HG03520 (cell line): ENCODE results near the gene SERGEF.
"Not testable (repeated sequence)": the region's sequence is repeated elsewhere in the genome, so short reads cannot be mapped to it uniquely, and the experiment has no call there.

Experiments
- ATAC-seq: cut with Tn5 transposase; IDR thresholded peaks from one replicate; pipeline ENCODE4 v1.9.1; 2021; ENCODE audit warnings: mild to moderate bottlenecking, moderate library complexity; ENCODE audit not compliant: unreplicated experiment

Gene SERGEF

DNA sequence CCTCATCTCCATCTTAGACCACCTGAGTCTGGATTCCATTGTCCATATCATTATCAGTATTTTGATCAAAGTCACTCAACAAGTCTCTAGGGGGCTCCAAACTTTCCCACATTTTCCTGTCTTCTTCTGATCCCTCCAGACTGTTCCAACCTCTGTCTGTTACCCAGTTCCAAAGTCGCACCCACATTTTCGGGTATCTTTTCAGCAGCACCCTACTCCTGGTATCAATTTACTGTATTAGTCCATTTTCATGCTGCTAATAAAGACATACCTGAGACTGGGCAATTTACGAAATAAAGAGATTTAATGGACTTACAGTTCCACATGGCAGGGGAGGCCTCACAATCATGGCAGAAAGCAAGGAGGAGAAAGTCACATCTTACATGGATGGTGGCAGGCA, 144.4 kb downstream of the SERGEF start:
- ATAC-seq: not testable (repeated sequence)

DNA sequence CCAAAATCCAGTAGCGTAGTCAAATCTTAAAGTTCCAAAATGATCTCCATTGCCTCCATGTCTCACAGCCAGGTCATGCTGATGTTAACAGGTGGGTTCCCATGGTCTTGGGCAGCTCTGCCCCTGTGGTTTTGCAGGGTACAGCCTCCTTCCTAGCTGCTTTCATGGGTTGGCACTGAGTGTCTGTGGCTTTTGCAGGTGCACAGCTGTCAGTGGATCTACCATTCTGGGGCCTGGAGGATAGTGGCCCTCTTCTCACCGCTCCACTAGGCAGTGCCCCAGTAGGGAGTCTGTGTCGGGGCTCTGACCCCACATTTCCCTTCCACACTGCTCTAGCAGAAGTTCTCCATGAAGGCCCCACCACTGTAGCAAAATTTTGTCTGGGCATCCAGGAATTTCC, 145.5 kb downstream of the SERGEF start:
- ATAC-seq: no peak

DNA sequence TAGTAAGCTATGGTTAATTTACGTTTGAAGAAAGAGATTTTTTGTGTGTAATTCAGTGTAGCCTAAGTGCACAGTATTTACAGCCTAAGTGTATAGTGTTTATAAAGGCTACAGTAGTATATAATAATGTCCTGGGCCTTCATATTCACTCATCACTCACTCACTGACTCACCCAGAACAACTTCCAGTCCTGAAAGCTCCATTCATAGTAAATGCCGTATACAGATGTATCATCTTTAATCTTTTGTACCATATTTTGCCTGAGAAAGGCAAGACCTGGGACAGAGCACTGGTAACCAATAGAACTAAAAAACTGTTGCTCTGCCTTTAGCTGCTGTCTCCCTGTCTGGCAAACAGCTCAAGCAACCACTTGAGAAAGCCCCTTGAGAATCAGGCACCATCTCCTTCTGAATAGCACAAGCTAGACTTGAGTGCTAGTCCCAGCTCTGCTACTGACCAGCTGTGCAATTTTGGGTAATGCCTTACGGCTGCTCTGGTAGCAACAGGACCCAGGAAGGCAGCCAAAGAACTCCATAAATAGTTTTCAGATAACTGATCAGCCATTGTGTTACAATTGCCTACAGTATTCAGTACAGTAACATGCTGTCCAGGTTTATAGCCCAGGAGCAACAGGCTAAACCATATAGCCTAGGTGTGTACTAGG, 146.9 kb downstream of the SERGEF start:
- ATAC-seq: no peak

DNA sequence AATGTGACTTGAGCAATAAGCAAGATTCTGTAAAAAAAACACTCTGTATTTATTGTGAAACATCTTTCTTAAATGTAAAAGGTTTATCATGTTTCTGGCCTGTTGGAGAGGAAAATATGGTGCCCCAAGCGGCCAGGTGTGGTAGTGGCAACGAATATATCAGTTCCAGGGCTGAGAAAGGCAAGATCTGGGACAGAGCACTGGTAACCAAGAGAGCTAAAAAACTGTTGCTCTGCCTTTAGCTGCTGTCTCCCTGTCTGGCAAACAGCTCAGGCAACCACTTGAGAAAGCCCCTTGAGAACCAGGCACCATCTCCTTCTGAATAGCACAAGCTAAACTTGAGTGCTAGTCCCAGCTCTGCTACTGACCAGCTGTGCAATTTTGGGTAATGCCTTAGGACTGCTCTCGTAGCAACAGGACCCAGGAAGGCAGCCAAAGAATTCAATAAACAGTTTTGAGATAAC, 148.3 kb downstream of the SERGEF start:
- ATAC-seq: no peak

DNA sequence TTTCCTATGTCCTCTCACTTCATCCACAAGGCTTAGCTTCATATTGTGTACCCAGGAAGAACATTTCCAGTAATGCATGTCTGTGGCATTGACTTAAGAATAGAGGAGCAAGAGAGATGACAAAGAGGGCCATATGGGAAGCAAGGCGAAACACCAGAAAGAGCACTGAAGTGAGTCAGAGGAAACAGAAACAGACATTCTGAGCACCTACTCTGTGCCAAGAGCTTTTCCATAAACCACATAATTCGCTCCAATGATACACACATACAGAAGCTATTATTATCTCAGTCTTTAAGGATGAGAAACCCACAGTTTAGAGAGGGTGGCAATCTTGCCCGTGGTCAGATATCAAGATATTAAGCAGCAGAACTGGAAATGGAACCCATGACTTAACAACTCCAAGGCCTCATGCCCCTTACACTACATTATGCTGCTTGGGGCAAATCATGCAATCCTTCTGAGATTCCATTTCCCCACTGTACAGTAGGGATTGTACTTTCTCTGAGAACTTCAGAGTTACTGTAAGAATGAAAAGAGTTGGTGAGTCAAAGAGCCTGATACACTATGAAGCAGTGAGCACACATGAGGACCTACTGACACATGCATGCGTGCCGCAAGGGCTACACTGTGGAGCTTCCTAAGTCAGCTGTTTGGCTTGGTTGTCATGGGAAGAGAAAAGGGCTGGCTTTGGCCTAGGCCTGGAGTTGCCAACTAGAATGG, 151.7 kb downstream of the SERGEF start:
- ATAC-seq: no peak

DNA sequence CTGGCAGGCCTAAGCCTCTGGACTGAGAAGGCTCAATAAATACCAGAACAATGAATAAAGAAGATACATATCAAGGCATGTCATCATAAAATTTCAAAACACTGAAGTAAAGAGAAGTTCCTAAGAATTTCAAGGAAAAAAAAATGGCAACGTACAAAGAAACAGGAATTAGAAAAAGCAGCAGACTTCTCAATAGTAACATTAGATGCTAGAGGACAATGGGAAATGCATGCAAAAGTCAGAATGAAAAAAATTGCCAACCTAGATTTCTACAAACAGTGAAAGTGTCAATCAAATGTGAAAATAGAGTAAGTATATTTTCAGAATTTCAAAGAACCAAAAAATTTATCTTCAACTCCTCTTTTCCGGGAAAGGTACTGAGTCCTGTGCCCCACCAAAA, 153.3 kb downstream of the SERGEF start:
- no peak for ATAC-seq

DNA sequence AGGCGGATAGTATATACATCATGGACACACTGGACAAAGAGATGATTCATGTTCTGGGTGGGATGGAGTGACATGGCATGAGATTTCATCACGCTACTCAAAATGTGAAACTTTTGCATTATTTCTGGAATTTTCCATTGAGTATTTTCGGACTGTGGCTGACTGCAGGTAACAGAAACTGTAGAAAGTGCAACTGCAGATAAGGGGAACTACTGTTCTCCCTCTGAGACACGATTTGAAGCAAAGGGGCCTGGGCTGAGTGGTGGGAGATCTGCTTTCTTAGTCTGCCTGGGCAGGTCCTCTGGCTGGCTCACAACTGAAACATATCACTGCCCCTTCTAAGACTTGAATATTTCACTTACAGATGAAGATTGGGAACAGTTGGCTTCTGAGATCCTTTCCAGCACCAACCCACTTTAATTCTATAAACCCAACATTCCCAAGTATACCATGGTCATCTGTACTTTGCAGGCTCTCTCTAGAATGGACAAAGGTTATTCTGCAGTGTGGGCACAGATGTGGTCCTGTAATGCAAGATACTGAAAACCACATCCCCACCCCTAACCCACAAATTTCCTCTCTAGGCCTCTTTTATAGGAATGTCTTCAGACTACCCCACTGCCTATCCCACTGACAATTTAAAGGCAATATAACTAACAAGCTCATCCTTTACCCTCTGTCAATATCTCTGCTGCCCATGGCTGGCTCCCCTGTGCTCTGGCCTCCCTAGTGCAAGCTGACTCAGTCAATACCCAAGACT, 157.1 kb downstream of the SERGEF start:
- ATAC-seq: no peak

DNA sequence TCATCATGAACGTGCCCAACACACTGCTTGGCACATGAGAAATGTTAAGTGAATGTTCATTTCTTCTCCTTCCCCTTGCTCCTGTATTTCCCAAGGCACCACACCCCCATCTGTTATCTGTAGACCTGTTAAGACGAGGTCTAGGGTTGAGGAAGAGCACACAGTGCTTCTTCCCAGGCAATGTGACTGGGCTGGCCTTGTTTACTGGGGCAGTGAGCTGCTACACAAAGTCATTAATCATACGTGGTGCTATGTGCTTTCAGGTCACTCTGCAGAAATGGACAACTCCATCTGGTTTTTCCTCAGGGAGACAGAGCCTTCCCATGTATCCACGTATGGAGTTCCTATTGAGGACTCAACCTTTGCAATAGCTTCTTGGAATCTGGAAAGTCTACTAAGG, 159.6 kb downstream of the SERGEF start:
- no peak for ATAC-seq

DNA sequence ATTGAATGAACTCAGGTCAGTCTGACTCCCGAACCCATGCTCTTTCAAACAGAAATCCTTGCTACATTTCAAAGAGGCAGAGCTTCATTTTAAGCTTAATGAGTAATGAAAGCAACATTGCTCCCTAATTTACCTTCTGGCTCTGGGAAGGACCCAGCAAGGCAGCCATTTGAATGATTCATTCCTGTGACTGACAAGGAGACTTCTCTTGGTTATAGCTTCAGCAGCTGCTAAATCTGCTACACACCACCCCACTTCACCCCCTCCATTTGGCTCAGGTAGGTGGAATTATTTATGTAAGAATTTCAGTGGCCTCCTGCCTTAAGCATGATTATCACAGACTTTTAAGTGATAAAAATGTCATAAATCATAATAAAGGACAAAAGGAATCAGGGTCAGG, 160.6 kb downstream of the SERGEF start:
- ATAC-seq: no peak

DNA sequence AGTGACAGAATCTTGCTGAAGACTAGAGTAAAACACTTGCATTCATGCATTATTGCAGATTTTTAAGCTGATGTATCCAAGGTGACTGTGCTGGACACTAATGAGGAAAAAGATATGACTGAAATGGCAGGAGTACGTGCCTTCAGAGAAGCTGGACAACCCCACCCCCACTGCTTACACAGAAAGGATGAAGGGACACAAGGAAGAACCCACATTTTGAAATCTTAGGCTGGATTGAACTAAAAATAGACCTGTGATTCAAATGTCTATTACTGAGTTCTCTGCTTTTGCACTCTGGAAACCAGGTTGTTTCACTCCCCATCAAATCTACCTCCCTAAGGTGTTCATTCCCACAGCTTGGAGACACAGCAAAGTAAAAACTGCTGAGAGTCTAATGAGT, 161.2 kb downstream of the SERGEF start:
- no peak for ATAC-seq

DNA sequence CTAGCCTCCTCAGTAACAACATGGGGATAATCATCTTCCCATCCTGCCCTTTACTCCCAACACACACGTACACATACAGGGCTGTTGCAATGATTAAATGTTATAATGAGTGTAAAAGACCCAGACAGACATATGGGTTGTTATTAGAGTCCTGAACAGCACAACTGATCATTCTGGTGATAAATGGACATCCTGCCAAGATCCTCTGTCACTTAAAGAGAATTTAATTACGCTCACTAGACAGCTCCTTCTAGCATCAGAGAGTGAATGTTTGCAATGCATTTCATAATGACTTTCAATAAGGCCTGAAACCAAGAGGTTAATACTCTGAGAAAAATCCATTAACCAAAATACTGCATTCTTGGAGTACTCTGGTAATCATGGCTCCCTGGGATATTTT, 162.5 kb downstream of the SERGEF start:
- no peak for ATAC-seq

DNA sequence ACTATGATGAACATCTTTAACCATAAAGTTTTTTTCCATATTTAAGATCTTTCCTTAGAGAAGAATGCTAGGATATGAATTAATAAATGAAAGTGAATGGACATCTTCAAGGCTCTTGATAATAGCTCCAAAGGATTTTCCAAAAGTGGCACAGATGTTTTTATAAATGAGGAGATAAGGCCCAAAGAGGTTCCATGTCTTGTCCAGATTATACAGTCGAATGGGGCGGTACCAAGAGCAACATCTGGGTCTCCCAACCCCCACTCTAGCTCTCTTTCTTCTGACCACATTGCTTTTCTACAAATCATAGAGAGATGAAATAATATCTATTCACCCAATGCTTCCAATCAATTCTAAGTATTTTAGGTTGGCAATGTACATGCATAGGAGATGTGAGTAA, 164.1 kb downstream of the SERGEF start:
- ATAC-seq: no peak

DNA sequence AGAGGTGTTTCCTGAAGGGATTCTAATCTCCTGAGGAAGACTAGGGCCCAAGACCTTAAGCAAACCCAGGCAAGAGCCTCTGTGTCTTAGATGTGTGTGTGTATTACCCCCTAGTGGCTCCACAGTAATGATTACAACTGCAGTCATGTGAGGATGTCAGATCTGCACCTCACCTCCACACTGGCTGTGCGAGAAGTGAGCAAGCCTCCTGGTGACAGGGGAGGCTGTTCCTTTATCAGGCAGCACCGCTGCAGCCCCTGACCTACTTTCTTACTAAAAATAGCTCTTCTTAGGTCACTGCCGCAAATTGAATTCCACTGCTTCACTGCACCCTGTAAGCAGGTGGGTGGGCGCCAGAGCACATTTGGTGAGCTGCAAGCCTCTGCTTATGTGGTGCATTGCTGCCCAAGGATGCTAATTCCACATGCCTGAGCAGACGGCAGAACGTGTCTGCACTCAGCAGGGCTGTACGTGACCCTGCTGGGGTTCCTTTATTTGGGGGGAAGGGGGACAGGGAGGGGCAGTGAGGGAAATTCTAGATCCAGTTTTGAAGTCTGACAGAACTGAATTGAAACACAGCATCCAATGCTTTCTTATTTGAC, 165.9 kb downstream of the SERGEF start:
- peak; percentile 44 for ATAC-seq

DNA sequence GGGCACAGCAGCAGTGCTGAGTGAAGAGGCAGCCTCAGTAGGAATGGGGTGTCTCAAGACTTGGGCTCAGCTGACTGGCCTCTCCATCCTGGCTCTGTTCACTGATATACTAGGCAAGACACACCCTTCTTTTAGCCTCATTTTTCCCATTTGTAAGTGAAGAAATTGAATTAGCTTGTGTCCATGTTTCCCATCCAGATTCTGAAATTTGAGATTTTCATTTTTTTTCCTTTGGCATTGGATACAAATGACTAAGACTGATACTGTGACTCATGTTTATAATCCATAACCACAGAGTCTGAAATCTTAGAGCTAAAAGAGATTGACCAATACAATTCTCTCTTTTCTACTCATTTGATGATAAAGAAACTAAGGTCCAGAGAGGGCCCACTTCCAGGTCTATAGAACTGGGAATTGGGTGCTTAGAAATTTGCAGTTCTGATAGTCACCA, 167.4 kb downstream of the SERGEF start:
- no peak for ATAC-seq

DNA sequence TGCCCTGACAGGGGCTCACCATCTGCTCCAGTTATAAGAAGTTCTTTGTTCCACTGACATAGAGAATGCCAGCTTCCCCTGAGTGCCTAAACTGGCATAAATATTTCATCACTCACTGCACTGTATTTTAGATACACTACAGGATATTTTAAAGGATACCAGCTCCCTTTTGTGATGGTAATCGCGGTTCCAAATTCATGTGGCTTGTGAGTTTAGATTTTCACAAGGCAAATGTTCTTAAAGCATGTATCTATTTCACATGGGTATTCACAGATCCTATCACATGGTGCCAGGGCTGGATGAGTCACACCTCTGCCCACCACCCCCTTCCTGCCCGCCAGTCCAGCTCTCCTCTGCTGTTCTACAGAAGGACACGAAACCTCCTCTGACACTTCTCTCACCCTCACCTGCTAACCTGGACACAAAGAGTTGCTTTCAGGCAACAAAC, 172.7 kb downstream of the SERGEF start:
- ATAC-seq: no peak

DNA sequence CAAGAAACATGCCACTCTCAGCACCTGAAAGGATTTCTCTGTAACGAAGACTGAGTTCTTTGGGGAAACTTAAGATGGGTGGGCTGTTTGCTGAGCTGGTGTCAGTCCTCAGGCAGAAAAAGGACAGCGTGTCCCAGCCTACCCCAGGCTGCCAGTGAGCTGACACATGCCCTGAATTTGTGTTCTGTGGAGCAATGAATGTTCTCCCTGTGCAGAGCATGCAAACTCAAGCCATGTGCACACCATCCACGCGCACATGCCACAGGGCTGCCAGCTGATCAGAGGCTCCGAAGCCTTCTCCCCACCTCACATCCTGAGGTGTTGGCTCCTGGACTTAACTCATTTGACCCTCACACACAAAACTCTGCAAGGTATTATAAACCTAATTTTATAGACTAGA, 173.4 kb downstream of the SERGEF start:
- no peak for ATAC-seq

DNA sequence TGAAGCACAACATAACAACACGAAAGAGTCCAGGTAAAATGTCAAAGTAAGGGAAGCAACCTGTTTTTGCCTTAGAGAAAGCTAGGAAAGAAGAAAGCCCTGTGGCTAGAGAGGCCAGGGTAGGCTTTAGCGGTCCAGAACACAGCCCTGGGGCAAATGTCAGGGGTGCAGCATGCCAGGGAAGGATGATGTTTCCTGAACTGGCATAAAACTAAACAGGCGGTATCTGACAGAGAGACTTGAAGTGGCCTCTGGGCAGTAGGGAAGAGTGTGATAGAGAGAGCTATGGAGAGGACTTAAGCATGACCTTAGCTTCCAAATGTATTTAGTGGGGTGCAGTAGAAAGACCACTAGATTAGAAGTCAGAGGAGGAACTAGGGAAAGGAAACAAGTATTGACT, 174.7 kb downstream of the SERGEF start:
- no peak for ATAC-seq

DNA sequence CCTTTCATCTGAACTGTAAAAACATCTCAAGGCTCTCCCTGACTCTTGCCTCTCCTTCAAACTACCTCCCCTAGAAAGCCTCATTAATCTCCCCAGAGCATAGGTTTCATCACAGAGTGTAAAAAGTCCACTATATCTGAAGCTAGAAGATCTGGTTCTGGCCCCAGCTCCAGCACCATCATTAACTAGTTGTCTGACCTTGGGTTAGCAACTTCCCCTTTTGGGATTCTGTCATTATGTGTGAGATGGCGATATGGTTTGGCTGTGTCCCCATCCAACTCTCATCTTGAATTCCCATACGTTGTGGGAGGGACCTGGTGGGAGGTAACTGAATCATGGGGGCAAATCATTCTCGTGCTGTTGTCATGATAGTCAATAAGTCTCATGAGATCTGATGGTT, 181.0 kb downstream of the SERGEF start:
- ATAC-seq: no peak

DNA sequence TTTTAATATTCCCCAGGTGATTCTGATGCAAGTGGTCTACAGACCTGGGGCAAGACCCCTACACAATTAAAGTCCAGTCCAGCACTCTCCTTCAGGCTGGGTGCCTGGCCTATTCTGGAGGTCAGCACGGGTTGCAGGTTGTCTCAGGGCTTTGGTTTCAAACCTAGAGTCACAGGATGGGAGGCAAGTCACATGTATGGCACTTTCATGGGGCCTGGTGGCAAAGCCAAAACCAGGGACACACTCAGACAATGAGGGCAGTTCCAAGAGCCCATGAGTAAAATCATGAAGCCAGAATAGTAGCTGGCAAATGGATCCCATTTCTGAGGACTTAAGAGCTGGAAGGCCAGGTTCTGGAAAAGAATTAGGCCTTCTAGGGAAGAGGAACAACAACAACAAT, 181.6 kb downstream of the SERGEF start:
- no peak for ATAC-seq

DNA sequence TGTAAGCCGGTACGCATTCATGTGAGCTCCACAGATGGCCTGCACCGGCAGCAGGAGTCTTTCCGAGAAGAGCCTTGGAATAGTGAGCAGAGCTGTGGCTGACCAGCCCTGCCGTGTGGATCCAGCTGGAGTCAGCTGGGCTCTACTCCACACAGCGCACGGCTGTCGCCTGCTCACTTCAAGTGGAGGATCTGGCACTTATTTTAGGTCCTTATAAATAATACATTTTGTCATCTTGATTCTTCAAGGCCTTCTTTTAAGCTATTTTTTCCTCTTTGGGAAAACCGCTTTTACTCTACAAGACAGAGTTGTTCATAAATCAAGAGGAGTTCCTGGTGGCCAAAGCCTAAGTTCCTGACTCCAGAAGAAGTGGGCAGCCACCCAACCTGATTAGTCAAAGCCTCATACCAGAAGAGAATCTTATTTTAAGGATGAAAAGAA, 184.5 kb downstream of the SERGEF start:
- no peak for ATAC-seq

DNA sequence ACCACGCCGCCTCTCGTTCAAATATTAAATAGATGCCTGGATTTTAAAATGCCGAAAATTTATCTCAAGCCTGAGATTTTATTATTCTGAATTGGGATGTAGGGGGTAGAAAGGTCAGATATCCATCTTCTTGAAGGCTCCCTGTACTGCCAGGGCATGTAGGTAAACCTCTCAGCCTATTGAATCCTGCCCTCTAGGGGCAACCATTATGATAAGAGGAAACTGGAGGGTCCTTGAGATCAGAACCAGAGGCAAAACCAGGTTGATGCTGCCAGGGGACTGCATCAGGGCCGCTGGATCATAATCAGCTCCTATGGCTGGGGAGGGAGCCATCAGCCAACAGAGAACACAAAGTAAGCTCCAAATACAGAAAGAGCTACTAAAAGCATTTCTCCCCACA, 185.8 kb downstream of the SERGEF start:
- no peak for ATAC-seq
